Stimulated activated CD8-positive, alpha-beta memory T cell treated with anti-CD3 and anti-CD28 coated beads, Interleukin-4, amount 100 ng/mL, for 48 hours (primary cell): ENCODE data around the gene PRMT5.

Source experiments
- DNase-seq: peaks from one replicate; pipeline ENCODE4 v3.0.0-alpha.2; 2020

Gene PRMT5

DNA sequence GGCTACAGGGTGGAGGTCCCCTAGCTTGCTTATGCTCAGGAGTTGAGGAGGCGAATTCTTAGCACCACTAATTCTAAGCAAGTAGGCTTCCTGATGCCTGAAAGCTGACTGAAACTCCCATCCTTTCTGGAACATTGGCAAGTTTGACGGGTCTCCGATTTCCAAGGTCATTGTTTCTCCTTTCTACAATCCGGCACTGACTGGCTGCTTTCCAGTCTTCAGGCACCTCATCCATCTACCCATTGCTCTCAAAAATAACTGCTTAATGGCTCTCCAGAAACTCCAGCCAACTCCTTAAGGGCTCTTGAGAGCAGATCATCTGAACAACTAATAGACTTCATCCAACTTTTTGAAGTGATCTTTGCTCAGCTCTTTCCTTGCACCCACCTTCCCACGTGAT, 32.8 kb downstream of the PRMT5 start:
- no peak for DNase-seq

DNA sequence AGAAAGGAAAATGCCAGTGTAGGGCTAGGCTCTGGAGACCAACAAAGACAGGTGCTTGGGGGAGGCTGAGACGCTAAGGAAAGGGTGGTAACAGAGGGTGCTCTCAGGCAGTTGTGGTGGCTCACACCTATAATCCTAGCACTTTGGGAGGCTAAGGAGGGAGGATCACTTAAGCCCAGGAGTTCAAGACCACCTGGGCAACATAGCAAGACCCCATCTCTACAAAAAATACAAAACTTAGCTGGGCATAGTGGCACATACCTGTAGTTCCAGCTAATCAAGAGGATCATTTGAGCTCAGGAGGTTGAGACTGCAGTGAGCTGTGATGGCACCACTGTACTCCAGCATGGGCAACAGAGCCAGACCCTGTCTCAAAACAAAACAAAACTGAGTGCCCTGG, 33.8 kb downstream of the PRMT5 start:
- no peak for DNase-seq

DNA sequence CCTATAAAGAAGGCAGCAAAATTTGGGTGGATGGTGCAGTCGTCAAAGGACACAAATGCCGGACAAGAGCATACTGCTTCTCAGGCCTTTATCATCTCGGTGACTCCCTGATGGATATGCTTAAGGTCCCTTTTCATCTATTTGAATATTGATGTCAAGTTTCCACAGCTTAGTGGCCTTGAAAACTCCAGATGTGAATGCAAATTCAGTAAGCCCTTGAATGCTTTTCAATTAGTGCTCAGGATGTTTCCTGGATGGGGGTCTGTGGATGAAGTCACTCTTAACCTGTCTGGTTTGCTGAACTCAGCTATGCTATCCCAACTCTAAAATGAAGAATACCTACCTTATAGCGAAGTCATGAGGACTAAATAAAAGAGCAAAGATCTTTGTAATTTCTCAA, 35.5 kb downstream of the PRMT5 start:
- DNase-seq, result no peak

DNA sequence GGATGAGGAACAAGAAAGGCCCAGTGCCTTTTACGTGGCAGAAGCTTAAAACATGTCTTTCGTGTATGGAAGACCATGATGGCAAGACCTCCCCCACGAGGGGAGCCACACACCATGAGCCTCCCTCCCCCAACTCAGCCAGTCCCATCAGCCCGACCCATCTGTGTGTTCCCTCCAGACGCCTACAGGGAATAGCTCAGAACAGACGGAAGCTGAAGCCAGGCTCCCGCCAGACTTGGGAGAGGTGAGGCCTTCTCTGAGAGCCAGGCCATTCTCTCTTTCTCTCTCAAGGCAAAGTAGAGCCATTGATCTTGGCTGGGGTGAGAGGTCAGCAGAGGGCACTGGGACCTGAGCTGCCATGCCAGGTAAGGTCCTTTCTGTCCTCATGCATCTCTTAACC, 36.7 kb downstream of the PRMT5 start:
- no peak for DNase-seq

DNA sequence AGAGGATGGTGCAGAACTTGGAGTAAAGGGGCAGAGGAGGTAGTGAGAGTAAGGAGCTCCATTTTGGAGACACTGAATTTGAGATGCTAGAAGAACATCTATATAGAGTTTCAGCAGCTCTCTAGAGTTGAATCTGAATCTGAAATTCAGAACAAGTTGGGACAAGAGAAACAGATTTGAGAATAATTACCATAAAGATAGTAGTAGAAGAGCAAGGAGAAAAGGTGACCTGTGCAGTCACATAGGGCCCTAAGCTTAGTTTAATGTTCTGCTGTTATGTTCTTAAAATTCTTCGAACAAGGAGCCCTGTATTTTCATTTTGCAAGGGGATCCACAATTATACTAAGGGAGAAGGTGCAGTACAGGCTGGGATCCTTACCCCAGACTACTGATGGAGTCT, 38.8 kb downstream of the PRMT5 start:
- no peak for DNase-seq

DNA sequence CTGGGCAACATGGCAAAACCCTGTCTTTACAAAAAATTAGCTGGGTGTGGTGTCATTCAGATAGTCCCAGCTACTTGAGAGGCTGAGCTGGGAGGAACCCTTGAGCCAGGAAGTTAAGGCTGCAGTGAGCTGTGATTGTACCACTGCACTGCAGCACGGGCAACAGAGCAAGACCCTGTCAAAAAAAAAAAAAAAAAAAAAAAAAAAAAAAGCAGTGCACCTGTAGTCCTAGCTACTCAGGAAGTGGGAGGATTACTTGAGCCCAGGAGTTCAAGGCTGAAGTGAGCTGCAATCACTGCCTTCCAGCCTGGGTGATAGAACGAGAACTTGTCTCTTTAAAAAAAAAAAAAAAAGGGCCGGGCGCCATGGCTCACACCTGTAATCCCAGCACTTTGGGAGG, 40.5 kb downstream of the PRMT5 start:
- no peak for DNase-seq

DNA sequence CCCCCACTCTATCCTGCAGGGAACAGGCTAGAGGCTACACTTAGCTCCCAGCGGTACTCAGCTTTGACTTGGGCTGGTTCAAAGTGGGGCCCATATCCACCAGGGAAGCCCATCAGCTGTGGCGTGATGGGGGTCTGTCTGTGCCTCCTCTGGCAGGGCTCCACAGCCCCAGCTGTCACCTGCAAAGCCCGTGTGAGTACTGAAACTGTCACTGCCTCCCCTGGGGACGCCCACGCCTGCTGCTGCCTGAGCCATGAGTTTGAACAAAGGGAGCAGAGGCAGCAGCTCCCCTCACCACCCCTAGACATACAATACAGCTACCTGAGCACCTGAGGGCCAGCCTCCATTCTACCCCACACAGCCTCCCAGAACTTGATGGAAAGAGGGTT, 41.2 kb downstream of the PRMT5 start:
- DNase-seq, result peak; percentile 68

DNA sequence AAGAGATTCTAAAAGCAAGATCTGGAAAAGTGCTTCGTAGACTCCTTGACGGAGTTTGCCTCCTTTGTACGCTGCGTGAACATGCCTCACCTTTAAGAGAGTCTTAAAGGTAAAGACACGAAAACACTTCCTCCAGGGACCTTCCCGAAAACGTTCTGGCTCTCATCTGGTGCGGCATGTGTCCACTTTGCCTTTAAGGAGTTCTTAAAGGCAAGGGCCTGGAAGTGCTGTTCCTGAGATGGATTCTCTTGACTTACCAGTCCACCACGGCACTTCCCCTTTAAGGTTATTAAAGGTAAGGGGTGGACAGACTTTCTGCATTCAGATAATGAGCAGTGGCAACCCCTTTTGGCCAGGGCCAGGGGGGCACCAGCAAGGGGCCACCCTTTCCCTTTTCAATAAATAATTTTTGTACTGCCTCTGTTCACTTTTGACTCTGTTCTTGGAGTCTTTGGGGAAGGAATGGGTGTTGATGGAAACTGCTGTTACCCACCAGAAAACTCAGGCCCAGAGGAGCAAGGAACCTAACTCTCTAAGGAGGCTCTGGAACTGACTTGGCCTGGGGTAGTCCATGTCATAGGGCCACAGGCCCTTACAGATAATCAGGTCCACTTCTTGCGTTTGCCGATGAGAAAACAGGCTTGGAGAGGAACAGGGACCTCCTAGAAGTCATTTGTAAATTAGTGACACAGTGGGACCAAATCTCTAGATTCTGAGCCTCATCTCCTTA, 41.8 kb downstream of the PRMT5 start:
- peak; percentile 46 for DNase-seq

GRCh38 chr14:22886500-22887259, 42.5 kb downstream of the PRMT5 start:
- DNase-seq, result peak; percentile 76

DNA sequence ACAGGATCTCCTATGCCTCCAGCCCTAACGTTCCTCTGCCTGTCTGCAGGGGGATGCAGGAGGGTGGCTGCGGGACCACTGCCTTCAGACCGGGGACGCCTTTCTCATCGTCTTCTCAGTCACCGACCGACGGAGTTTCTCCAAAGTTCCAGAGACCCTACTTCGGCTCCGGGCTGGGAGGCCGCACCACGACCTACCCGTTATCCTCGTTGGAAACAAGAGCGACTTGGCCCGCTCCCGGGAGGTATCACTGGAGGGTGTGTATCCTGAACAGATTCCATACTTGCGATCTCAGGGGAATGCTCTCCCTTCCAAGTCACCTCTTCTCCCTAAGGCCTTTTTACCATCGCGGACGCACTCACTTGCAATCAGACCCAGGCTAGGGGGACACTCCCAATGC, 43.2 kb downstream of the PRMT5 start:
- no peak for DNase-seq

DNA sequence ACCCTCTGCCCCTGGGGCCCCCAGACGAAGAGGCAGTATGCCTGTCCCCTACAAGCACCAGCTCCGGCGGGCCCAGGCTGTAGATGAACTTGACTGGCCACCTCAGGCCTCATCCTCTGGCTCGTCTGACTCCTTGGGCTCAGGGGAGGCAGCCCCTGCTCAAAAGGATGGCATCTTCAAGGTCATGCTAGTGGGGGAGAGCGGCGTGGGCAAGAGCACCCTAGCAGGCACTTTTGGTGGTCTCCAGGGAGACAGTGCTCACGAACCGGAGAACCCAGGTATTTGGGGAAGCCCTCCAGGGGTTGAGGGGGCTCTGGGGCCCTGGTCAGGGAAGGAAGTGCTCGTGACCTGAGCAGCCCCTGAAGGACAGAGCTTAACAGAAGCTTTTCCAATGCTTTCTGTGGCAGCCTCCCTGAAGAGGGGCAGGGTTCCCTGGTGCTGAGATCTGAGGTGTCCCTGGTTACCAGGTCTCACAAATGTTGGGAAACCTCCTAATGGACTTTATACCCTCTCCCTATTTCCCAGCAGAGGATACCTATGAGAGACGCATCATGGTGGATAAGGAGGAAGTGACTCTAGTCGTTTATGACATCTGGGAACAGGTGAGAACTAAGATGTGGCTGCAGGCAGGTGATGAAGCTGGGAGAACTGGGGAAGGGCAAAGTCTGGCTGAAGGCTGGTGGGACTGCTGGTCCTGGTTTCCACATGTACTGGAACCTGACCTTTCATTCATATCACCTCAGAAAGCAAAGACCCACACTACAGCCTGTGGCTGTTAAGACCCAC, 44.2 kb downstream of the PRMT5 start:
- DNase-seq, result no peak

- no peak for DNase-seq
Measured at GRCh38 chr14:22884076-22884737, 45.0 kb downstream of the PRMT5 start.

DNA sequence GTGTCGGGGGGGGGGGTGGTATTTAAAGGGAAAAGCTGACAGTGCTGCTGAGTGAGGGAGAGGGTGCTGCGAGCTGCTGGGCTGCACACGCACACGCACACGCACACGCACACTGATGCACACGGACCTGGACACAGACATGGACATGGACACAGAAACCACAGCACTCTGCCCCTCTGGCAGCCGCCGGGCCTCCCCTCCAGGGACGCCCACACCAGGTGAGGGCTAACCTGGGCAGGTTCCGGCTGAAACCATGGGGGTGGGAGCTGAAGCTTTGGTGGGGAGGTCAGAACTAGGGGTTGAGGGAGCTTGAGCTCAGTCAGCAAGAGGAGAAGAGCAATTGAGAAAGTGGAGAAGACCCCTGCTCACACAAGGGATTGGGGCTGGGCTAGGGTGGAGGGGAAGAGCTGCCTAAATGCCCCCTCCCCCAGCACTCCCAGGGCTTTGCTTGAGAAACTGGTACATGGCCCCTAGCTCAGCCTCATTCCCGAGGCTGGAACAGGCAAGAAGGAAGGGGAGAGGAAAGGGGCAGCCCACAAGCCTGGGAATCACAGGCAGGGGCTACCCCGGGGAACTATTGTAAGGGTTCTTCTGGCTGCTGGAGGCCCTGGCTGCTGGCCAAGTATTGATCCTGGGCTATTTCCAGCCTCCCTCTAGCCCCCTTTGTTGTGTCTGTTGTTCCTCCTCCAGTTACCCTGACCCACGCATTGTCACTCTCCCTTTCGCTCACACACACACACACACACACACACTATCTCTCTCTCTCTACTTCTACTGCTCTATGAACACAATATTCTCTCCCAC, 45.8 kb downstream of the PRMT5 start, which contains the start of gene REM2:
REM2 (plus strand) TSS at position 50 of the 804 bp plus-strand sequence; CDS start at position 116, 66 bp downstream.
- DNase-seq, result no peak

DNA sequence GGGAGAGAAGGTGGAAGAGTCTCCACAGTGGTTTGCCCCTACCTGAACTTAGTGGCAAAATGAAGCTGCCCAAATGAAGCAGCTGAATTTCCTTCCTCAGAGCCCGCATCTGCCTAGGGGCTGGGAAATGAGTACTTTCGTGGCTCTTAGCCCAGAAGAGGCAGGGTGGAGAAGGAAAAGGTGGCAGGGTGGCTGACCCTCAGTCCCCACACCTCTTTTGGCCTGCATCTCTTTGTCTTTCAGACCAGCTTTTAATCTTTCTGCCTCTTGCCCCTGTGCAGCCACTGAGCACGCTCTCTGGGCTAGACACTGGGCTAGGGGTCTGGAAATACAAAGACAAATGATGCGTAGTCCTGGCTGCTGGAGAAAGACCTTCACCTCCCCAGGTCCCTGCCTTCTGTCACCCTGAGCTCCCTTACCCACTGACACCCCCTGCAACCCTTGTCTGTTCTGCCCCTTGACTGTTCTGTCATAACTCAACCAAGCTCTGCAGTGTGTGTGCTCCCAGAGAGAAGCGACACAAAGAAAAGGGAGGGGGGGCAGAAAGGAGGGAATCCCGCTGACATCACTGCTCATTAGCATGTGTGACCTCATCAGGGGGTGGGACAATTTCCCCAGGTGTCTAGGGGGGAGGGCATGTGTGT, 46.5 kb downstream of the PRMT5 start:
- DNase-seq, result no peak

GRCh38 chr14:22882064-22882463, 47.1 kb downstream of the PRMT5 start:
- DNase-seq, result no peak

- no peak for DNase-seq
Measured at GRCh38 chr14:22878271-22879246, 50.6 kb downstream of the PRMT5 start.

GRCh38 chr14:22877000-22877501, 52.1 kb downstream of the PRMT5 start:
- no peak for DNase-seq

DNA sequence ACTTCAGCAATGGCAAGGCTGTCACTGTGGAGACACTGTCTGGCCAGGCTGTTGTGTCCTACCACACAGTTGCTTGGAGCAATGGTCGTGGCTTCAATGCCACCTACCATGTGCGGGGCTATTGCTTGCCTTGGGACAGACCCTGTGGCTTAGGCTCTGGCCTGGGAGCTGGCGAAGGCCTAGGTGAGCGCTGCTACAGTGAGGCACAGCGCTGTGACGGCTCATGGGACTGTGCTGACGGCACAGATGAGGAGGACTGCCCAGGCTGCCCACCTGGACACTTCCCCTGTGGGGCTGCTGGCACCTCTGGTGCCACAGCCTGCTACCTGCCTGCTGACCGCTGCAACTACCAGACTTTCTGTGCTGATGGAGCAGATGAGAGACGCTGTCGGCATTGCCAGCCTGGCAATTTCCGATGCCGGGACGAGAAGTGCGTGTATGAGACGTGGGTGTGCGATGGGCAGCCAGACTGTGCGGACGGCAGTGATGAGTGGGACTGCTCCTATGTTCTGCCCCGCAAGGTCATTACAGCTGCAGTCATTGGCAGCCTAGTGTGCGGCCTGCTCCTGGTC, 53.3 kb downstream of the PRMT5 start:
- no peak for DNase-seq

- no peak for DNase-seq
Measured at GRCh38 chr14:22875003-22875747, 54.0 kb downstream of the PRMT5 start.
